ENCODE data around the gene VPREB1. TPM values are rescaled to one million over a fixed set of nuclear protein-coding genes. Genes with fewer than 3 reads are reported as not detected.

VPREB1 gene
- total RNA-seq (2022; extraction: Qiagen RNA extraction) = not detected in 5 replicates

GRCh38 chr22:22244316-22245250, at the start of gene VPREB1:
Gene VPREB1, plus strand, starts transcription at chr22:22244786. Its CDS starts 28 bp downstream, at chr22:22244814.

